ENCODE measurements around the gene ERGIC1.
"Not testable (repeated sequence)": the region's sequence is repeated elsewhere in the genome, so short reads cannot be mapped to it uniquely, and the experiment has no call there.

ERGIC1 gene

DNA sequence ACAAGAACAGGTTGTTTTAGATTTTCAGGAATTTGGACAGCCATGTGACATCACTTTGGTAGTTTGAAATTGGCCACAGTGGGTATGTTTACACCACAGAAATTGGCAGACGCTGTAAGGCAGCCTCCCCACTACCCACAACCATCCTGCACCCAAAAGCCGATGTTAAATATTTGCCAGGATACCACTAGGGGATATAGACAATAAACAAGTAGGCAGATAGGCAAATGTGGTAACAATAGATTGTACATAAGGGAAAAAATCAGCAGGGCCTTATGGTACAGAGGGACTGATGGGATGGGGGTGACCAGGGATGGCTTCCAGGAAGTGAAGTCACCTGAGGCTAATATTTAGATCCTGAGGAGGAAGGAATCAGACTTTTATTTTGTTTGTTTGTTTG is 31.9 kb upstream of the ERGIC1 start:
- Histone ChIP-seq H3K4me1 (ENCODE audit: control insufficient read depth, insufficient read depth, low read length) (no peaks in the 10 kb centered on the region), H3K27ac (ENCODE audit: low read length) (no peak overlapping the region)
- DNase-seq (ENCODE audit: low read depth, low spot score), result no peak

DNA sequence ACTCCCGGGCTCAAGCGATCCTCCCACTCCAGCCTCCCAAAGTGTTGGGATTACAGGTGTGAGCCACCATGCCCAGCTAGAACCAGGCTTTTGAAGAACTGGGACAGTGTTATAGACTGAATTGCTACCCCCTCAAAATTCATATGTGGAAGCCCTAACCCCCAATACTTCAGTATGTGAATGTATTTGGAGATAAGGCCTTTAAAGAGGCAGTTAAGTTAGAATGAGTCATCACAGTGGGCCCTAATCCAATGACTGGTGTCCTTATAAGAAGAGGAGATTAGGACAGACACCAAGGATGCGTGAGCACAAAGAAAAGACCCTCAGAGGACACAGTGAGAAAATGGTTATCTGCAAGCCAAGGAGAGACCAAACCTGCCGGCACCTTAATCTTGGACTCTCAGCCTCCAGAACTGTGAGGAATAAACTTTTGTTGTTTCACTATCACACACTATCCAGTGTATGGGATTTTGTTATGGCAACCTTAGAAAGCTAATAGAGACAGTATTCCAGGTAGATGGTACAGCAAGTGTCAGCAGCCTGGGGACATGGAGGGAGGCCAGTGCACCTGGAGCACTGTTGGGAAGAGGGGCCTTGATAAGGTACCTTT is 31.4 kb upstream of the ERGIC1 start:
- no peaks in the 10 kb centered on the region for H3K4me1 ChIP-seq (ENCODE audit: control insufficient read depth, insufficient read depth, low read length)
- no peak for DNase-seq (ENCODE audit: low read depth, low spot score)

More for the DNA sequence above, 31.9 kb upstream of the ERGIC1 start:
- no CpG with 5 or more reads among the region's 2 CpGs for WGBS (ENCODE audit: insufficient coverage, insufficient read length)
- Histone ChIP-seq H3K9me3 (ENCODE audit: control insufficient read depth, insufficient read depth, low read length) (no peaks in the 10 kb centered on the region), H3K36me3 (ENCODE audit: control insufficient read depth, insufficient read depth, low read length) (no peaks in the 10 kb centered on the region), H3K4me3 (ENCODE audit: low read length) (no peak overlapping the region), H3K27me3 (ENCODE audit: control insufficient read depth, insufficient read depth, low read length) (no peaks in the 10 kb centered on the region; the same call in 1 of the 2 replicates)

DNA sequence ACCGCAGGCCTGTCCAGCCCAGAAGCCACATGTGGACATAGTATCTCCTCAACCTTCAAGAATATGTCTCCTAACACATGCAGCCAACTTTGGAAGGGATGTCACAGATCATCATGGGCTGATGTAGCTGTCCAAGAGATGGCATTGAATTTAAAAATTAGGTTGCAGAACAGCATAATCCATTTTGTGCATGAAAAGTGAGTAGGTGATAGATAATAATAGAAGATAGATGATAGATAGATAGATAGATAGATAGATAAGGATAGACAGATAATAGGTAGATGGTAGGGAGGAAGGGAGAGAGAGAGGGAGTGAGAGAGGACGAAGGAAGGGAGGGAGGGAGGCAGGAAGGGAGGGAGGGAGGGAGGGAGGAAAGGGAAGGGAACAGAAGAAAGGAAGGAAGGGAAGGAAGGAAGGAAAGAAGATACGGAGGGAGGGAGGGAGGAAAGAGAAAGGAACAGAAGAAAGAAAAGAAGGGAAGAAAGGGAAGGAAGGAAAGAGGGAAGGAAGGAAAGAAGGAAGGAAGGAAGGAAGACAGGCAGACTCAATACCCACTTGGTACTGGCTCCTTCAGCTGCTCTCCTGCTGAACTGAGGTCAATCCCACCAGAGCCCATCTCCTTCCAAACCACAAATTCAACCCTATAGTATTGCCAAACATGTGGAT is 28.9 kb upstream of the ERGIC1 start:
- Histone ChIP-seq H3K27ac (ENCODE audit: low read length) (no peak overlapping the region), H3K4me1 (ENCODE audit: control insufficient read depth, insufficient read depth, low read length) (no peaks in the 10 kb centered on the region), H3K27me3 (ENCODE audit: control insufficient read depth, insufficient read depth, low read length) (no peaks in the 10 kb centered on the region; the same call in 1 of the 2 replicates), H3K36me3 (ENCODE audit: control insufficient read depth, insufficient read depth, low read length) (no peaks in the 10 kb centered on the region), H3K4me3 (ENCODE audit: low read length) (no peak overlapping the region), H3K9me3 (ENCODE audit: control insufficient read depth, insufficient read depth, low read length) (no peaks in the 10 kb centered on the region)
- DNase-seq (ENCODE audit: low read depth, low spot score), result no peak
- WGBS (ENCODE audit: insufficient coverage, insufficient read length), result 100% methylated on average over 1 of the region's 3 CpGs

More for the DNA sequence above, 31.4 kb upstream of the ERGIC1 start:
- WGBS (ENCODE audit: insufficient coverage, insufficient read length), result no CpG with 5 or more reads among the region's 4 CpGs
- H3K36me3 ChIP-seq (ENCODE audit: control insufficient read depth, insufficient read depth, low read length), result no peaks in the 10 kb centered on the region
- no peak overlapping the region for H3K4me3 ChIP-seq (ENCODE audit: low read length)
- no peaks in the 10 kb centered on the region for H3K9me3 ChIP-seq (ENCODE audit: control insufficient read depth, insufficient read depth, low read length)
- no peaks in the 10 kb centered on the region; the same call in 1 of the 2 replicates for H3K27me3 ChIP-seq (ENCODE audit: control insufficient read depth, insufficient read depth, low read length)
- no peak overlapping the region for H3K27ac ChIP-seq (ENCODE audit: low read length)

DNA sequence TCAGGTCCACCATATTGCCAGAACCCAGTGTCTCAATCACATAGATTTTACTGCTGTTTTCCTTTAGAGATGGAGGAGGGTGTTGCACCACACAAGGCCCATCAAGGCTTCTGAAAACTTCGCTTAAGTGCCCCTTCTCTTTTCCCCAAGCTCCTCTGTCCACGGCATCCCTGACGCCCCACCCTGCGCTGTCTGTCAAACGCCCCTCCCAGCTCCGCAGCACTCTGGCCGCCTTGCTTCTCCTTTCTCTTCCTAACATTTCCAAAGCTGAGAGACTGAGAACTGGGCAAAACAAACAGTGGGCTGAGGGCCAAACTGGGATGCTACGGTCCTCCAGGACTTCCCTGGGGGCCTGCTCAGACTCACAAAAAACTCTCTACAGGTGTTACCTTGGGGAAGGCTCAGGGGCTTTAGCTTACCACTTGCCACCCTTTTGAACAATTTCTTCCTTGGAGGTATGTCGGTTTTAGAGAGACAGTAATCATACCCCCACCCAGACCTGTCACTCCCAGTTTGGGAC is 28.3 kb upstream of the ERGIC1 start:
- H3K27me3 ChIP-seq (ENCODE audit: control insufficient read depth, insufficient read depth, low read length), result no peaks in the 10 kb centered on the region; the same call in 1 of the 2 replicates
- H3K4me3 ChIP-seq (ENCODE audit: low read length), result no peak overlapping the region
- no peaks in the 10 kb centered on the region for H3K9me3 ChIP-seq (ENCODE audit: control insufficient read depth, insufficient read depth, low read length)
- no CpG with 5 or more reads among the region's 9 CpGs for WGBS (ENCODE audit: insufficient coverage, insufficient read length)
- H3K4me1 ChIP-seq (ENCODE audit: control insufficient read depth, insufficient read depth, low read length), result no peaks in the 10 kb centered on the region
- DNase-seq (ENCODE audit: low read depth, low spot score), result no peak
- no peak overlapping the region for H3K27ac ChIP-seq (ENCODE audit: low read length)
- no peaks in the 10 kb centered on the region for H3K36me3 ChIP-seq (ENCODE audit: control insufficient read depth, insufficient read depth, low read length)

DNA sequence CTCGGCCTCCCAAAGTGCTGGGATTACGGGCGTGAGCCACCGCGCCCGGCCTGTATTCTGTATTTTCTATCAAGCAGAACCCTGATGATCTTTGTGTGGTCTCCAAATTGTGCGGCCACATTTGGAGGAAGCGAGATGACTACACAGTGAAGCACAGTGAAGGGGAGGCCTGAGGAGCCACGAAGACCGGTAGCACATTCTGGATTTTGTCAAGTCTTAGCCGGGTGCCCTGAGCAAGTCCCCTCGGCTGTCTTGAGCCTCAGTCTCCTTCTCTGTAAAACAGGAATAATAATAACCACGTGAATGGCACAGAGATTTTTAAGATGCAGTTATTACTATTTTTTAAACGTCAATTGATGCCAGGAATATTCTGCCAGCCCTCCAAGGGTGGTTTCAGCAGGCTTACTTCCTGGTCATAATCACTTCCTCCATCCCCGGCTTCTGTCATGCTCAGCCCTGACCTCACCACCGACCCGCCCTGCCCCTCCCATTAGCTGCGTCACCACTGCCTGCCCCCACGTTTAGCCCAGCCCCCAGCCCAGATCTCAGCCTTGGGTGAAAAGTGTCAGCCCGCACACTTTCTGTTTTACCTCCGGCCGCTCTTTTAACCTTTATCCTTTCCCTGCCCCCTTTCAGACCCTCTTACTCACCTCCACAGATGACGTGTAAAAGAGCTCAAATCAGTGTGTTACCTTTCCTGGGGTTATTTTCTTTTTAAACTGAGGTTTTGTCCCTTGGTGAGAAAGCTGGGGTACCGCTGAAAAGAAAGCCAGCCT is 27.0 kb upstream of the ERGIC1 start:
- Histone ChIP-seq H3K27me3 (ENCODE audit: control insufficient read depth, insufficient read depth, low read length) (no peaks in the 10 kb centered on the region; the same call in 1 of the 2 replicates), H3K4me3 (ENCODE audit: low read length) (no peak overlapping the region), H3K27ac (ENCODE audit: low read length) (no peak overlapping the region), H3K9me3 (ENCODE audit: control insufficient read depth, insufficient read depth, low read length) (no peaks in the 10 kb centered on the region), H3K36me3 (ENCODE audit: control insufficient read depth, insufficient read depth, low read length) (no peaks in the 10 kb centered on the region), H3K4me1 (ENCODE audit: control insufficient read depth, insufficient read depth, low read length) (no peaks in the 10 kb centered on the region)
- WGBS (ENCODE audit: insufficient coverage, insufficient read length), result no CpG with 5 or more reads among the region's 24 CpGs
- DNase-seq (ENCODE audit: low read depth, low spot score), result peak; percentile 41

DNA sequence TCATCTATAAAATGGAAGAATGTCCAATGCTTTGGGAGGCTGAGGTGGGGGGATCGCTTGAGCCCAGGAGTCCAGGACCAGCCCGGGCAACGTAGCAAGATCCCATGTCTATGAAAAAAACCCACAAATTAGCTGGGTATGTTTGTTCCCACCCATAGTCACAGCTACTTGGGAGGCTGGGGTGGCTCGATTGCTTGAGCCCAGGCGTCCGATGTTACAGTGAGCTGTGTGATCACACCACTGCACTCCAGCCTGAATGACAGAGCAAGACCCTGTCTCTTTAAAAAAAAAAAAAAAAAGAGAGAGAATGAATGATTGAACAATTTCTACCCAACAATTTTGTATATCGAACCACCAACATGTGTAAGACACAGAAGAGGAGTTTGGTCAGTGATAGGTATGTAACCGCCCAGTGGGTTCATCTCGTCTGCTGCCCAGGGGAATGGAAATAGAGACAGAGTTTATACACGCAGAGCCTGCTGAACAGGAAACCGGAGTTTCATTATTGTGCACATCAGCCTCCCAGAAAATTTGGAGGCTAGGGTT is 26.2 kb upstream of the ERGIC1 start:
- H3K9me3 ChIP-seq (ENCODE audit: control insufficient read depth, insufficient read depth, low read length), result no peaks in the 10 kb centered on the region
- H3K4me1 ChIP-seq (ENCODE audit: control insufficient read depth, insufficient read depth, low read length), result no peaks in the 10 kb centered on the region
- no peak for DNase-seq (ENCODE audit: low read depth, low spot score)
- H3K27ac ChIP-seq (ENCODE audit: low read length), result no peak overlapping the region
- no peaks in the 10 kb centered on the region; the same call in 1 of the 2 replicates for H3K27me3 ChIP-seq (ENCODE audit: control insufficient read depth, insufficient read depth, low read length)
- H3K4me3 ChIP-seq (ENCODE audit: low read length), result no peak overlapping the region
- no peaks in the 10 kb centered on the region for H3K36me3 ChIP-seq (ENCODE audit: control insufficient read depth, insufficient read depth, low read length)
- WGBS (ENCODE audit: insufficient coverage, insufficient read length), result no CpG with 5 or more reads among the region's 11 CpGs

DNA sequence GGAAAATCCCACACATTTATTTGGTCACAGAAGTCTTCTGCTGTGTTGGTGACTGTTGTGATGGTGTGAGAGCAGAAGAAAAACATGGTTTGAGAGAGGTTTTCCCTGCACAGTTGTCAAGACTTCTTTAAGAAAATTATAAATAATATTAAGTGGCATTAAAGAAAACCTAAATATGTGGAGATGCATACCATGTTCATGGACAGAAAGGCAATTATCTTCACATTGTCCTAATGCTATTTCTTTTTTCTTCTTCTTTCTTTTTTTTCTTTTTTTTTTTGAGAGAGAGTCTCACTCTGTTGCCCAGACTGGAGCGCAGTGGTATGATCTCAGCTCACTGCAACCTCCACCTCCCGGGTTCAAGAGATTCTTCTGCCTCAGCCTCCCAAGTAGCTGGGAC is 24.3 kb upstream of the ERGIC1 start:
- H3K27ac ChIP-seq (ENCODE audit: low read length), result no peak overlapping the region
- H3K9me3 ChIP-seq (ENCODE audit: control insufficient read depth, insufficient read depth, low read length), result no peaks in the 10 kb centered on the region
- DNase-seq (ENCODE audit: low read depth, low spot score), result no peak
- WGBS (ENCODE audit: insufficient coverage, insufficient read length), result no CpG with 5 or more reads among the region's 2 CpGs
- no peaks in the 10 kb centered on the region for H3K36me3 ChIP-seq (ENCODE audit: control insufficient read depth, insufficient read depth, low read length)
- H3K4me1 ChIP-seq (ENCODE audit: control insufficient read depth, insufficient read depth, low read length), result no peaks in the 10 kb centered on the region
- no peak overlapping the region for H3K4me3 ChIP-seq (ENCODE audit: low read length)
- H3K27me3 ChIP-seq (ENCODE audit: control insufficient read depth, insufficient read depth, low read length), result no peaks in the 10 kb centered on the region; the same call in 1 of the 2 replicates

DNA sequence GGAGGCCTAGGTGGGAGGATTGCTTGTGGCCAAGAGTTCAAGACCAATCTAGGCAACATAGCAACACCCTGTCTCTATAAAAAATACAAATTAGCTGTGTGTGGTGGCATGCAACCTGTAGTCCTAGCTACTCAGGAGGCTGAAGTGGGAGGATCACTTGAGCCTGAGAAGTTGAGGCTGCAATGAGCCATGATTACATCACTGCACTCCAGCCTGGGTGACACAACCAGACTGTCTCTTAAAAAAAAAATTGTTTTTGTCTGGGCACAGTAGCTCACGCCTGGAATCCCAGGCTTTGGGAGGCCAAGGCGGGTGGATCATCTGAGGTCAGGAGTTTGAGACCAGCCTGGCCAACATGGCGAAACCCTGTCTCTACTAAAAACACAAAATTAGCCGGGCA is 23.1 kb upstream of the ERGIC1 start:
- not testable (repeated sequence) for H3K4me3 ChIP-seq (ENCODE audit: low read length); H3K27me3 ChIP-seq (ENCODE audit: control insufficient read depth, insufficient read depth, low read length); DNase-seq (ENCODE audit: low read depth, low spot score); H3K9me3 ChIP-seq (ENCODE audit: control insufficient read depth, insufficient read depth, low read length); H3K36me3 ChIP-seq (ENCODE audit: control insufficient read depth, insufficient read depth, low read length); H3K27ac ChIP-seq (ENCODE audit: low read length); H3K4me1 ChIP-seq (ENCODE audit: control insufficient read depth, insufficient read depth, low read length)
- WGBS (ENCODE audit: insufficient coverage, insufficient read length), result no CpG with 5 or more reads among the region's 4 CpGs

DNA sequence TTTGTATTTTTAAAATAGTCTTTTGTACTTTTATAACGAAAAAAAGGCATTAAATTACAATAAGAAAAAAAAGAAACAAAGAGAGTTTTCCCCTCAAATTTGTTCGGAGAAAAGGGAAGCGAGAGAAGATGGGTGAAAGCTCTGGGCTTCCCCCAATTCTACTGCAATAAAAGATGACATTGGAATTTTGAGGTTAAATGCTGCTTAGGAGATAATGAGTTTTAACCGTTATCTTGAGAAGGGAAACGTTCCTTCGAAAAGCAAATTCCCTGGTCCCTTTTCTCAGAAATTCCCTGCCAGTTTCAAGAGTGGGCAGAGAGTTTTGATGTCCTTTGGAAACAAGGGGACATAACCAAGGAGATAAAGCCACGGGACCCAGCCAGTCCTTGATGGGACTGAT is 18.4 kb upstream of the ERGIC1 start:
- Histone ChIP-seq H3K27me3 (ENCODE audit: control insufficient read depth, insufficient read depth, low read length) (no peaks in the 10 kb centered on the region), H3K4me1 (ENCODE audit: control insufficient read depth, insufficient read depth, low read length) (no peaks in the 10 kb centered on the region), H3K36me3 (ENCODE audit: control insufficient read depth, insufficient read depth, low read length) (no peaks in the 10 kb centered on the region), H3K27ac (ENCODE audit: low read length) (no peak overlapping the region), H3K4me3 (ENCODE audit: low read length) (no peak overlapping the region), H3K9me3 (ENCODE audit: control insufficient read depth, insufficient read depth, low read length) (no peaks in the 10 kb centered on the region)
- no CpG with 5 or more reads among the region's 7 CpGs for WGBS (ENCODE audit: insufficient coverage, insufficient read length)
- DNase-seq (ENCODE audit: low read depth, low spot score), result no peak

DNA sequence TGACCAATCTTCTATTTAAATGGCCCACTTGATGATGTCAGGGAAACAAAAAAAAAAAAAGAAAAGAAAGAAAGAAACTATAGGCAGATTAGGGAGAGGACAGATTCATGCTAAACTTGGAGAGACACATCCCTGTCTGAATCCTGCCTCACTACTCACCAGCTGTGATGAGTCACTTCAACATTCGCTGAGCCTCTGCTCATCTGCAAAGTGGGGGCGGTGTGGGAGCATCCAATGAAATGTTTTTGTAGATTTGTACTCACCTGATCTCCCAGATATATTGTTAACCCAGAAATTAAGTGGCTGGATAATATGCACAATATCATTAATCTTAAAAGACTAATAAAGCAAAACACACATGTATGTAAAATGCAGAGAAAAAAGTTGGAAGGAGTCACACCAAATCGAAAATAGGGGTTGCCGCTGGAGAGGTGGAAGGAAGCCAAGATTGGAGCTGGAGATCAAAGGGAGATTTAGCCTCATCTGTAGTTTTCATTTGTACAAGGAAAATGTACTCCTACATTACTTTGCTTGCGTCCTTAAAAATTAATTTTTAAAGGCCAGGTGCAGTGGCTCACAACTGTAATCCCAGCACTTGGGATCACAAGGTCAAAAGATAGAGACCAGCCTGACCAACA is 17.0 kb upstream of the ERGIC1 start:
- no peak overlapping the region for H3K4me3 ChIP-seq (ENCODE audit: low read length)
- DNase-seq (ENCODE audit: low read depth, low spot score), result no peak
- H3K36me3 ChIP-seq (ENCODE audit: control insufficient read depth, insufficient read depth, low read length), result no peaks in the 10 kb centered on the region
- WGBS (ENCODE audit: insufficient coverage, insufficient read length), result no CpG with 5 or more reads among the region's 5 CpGs
- H3K27ac ChIP-seq (ENCODE audit: low read length), result no peak overlapping the region
- no peaks in the 10 kb centered on the region for H3K27me3 ChIP-seq (ENCODE audit: control insufficient read depth, insufficient read depth, low read length)
- no peaks in the 10 kb centered on the region for H3K9me3 ChIP-seq (ENCODE audit: control insufficient read depth, insufficient read depth, low read length)
- no peaks in the 10 kb centered on the region for H3K4me1 ChIP-seq (ENCODE audit: control insufficient read depth, insufficient read depth, low read length)
